Testis (tissue), 2 donors: ENCODE measurements around the gene KCTD20.

ENCODE experiments used
- CTCF ChIP-seq, 3 experiments: fragments of 450-650 bp in 2 of 3; fragments of 200-600 bp in 1 of 3; sonication (generic) in 1 of 3; IDR thresholded peaks; one replicate each; pipeline ENCODE4 v1.5.1; 2016 to 2019; ENCODE audit warnings: antibody characterized with exemption in 3 of 3, mild to moderate bottlenecking in 2 of 3, moderate library complexity in 1 of 3
- POLR2A ChIP-seq: fragments of 450-650 bp; IDR thresholded peaks from one replicate; pipeline ENCODE4 v1.6.1; 2017; ENCODE audit warnings: antibody characterized with exemption, mild to moderate bottlenecking, moderate library complexity

GRCh38 chr6:36493859-36494258 lies 51.1 kb downstream of the KCTD20 start:
- TF ChIP-seq POLR2A (no peak), CTCF (IDR thresholded peaks at IDR 0.05) (no peak)
